Liver (tissue), 3 donors: ENCODE results near the gene ELAC2.

Experiments
- CTCF ChIP-seq: fragments of 150-350 bp; IDR thresholded peaks from 2 replicates; pipeline ENCODE4 v1.5.1; 2017; ENCODE audit warnings: improper control_type of control experiment, low read depth, low read length; ENCODE audit not compliant: missing input control
- NR2F2 ChIP-seq: IDR thresholded peaks from 2 replicates; pipeline ENCODE4 v1.6.1; 2016; ENCODE audit warnings: antibody characterized with exemption
- RAD21 ChIP-seq, 2 donors: IDR thresholded peaks; 2 replicates each; pipeline ENCODE4 v1.6.1; 2016; ENCODE audit warnings: antibody characterized with exemption in 2 of 2, mild to moderate bottlenecking in 2 of 2
- SP1 ChIP-seq: IDR thresholded peaks from 2 replicates; pipeline ENCODE4 v1.6.1; 2018; ENCODE audit warnings: antibody characterized with exemption, mild to moderate bottlenecking
- TAF1 ChIP-seq: conservative IDR thresholded peaks from 2 replicates; pipeline ENCODE4 v1.6.1; 2016; ENCODE audit warnings: antibody characterized with exemption, mild to moderate bottlenecking
- TF ChIP-seq, protein P1 (sequence below): IDR thresholded peaks from 2 replicates; pipeline ENCODE4 v1.6.1; 2016; ENCODE audit warnings: antibody characterized with exemption
- TF ChIP-seq, protein P2 (sequence below): IDR thresholded peaks from 2 replicates; pipeline ENCODE4 v1.6.1; 2016; ENCODE audit warnings: antibody characterized with exemption
- donor health status: healthy.
- donor health status: healthy.

DNA sequence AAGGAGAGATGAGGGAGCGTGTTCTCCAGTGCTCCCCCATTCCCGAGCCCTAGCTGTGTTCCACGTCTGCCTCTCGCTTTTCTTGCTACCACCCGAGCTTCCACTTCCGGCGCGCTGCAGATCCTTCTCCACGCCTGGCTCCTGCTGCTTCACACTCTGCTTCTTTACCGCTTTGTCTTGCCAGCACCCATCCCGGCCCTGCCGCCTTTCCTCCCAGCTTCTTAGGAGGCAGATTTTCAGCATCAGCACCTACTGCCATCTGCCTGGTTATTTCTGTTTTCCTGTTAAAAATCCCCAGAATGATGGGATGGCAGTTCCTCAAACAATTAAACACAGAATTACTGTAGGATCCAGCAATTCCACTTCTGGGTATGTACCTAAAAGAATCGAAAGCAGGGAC lies 64.7 kb downstream of the ELAC2 start:
- no peak for TF ChIP-seq CTCF
- TF ChIP-seq, protein P1, sequence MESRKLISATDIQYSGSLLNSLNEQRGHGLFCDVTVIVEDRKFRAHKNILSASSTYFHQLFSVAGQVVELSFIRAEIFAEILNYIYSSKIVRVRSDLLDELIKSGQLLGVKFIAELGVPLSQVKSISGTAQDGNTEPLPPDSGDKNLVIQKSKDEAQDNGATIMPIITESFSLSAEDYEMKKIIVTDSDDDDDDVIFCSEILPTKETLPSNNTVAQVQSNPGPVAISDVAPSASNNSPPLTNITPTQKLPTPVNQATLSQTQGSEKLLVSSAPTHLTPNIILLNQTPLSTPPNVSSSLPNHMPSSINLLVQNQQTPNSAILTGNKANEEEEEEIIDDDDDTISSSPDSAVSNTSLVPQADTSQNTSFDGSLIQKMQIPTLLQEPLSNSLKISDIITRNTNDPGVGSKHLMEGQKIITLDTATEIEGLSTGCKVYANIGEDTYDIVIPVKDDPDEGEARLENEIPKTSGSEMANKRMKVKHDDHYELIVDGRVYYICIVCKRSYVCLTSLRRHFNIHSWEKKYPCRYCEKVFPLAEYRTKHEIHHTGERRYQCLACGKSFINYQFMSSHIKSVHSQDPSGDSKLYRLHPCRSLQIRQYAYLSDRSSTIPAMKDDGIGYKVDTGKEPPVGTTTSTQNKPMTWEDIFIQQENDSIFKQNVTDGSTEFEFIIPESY, result no peak
- TF ChIP-seq RAD21 (IDR thresholded peaks at IDR 0.05), result no peak
- no peak for TF ChIP-seq TAF1
- TF ChIP-seq, protein P2, sequence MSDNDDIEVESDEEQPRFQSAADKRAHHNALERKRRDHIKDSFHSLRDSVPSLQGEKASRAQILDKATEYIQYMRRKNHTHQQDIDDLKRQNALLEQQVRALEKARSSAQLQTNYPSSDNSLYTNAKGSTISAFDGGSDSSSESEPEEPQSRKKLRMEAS, result no peak
- no peak for TF ChIP-seq NR2F2
- TF ChIP-seq SP1, result no peak
